ENCODE measurements around the gene FUT3.
"Not testable (repeated sequence)": the region's sequence is repeated elsewhere in the genome, so short reads cannot be mapped to it uniquely, and the experiment has no call there.

The FUT3 gene

DNA sequence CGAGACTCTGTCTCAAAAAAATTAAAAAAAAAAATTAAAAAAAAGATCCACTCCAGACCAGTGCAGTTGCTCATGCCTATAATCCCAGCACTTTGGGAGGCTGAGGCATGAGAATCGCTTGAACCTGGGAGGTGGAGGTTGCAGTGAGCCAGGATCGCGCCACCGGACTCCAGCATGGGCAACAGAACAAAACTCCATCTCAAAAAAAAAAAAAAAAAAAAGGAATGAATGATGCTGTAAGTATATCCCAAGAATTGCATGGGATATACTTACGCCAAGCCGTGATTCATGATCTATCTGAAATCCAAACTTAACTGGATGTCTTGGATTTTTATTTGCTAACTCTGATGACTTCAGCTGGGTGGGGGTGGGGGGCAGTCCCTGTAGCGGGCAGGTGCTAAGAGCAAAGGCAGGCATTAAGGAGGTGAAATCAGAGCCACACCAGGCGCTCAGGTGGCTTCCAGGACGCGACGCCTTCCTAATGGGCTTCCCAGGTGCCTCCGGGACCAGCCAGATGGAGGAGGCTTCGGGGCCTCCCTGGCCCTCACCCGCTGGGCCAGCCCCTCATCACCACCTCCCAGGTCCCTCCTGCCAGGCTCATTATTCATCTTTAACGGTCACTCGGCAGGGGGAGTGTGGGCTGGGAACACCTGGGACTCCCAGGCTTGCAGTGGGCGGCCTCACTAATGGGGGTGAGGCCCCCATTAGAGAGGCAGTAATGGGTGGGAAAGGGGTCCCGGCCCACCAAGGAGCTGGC is 30.5 kb upstream of the FUT3 start:
- no peak for FAIRE-seq

DNA sequence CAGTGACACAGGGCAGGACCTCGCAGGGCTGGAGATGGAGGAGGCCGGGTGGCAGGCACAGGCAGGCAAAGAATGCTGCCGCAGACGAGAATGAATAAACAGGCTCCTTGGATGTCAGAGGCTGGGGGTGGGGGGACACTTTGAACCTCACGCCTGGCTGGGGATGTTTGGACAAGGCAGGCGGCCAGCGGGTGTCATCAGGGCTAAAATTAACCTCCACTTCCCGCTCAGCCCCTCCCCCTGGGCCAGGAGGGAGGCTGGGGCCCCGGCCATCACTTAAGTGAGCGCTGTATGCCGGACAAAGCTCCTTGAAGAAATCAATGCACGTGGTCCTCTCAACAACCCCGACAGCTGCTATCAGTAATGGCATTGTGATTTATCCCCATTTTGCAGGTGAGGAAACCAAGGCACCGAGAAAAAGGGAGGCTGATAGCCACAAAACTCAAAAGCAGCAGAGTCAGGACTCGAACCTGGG is 29.4 kb upstream of the FUT3 start:
- FAIRE-seq = no peak

DNA sequence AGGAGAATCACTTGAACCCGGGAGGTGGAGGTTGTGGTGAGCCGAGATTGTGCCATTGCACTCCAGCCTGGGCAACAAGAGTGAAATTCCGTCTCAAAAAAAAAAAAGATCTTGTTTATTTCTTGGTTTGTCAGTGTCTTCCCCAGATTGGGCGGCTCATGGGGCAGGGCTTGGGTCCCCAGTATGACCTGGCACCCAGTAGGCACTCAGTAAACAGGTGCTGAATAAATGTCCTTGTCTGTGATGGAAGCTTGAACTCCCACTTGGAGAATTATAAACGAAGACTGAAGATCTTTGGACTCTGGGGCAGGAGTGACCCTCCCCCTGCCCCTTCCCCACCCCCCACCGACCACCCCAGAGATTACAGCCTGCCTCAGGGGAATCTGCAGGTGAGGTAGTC is 28.9 kb upstream of the FUT3 start:
- no peak for FAIRE-seq

DNA sequence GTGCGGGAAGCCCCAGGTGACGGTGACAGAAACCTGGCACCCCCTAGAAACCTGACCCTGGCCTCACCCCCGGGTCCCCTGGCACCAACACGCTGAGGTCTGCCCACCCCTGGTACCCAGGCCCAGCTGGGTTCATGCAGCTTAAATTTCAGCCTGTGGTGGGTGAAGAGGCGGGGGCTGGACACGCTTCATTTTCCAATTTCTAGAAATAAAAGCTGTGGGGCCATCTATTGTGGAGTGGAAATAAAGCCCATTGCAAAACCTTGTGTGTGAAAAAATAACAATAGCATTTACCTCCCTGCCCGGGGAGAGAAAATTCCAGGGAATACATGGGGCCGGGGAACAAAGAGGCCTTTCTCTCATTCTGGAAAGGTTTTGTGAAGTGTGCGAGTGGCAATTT is 26.6 kb upstream of the FUT3 start:
- no peak for FAIRE-seq

DNA sequence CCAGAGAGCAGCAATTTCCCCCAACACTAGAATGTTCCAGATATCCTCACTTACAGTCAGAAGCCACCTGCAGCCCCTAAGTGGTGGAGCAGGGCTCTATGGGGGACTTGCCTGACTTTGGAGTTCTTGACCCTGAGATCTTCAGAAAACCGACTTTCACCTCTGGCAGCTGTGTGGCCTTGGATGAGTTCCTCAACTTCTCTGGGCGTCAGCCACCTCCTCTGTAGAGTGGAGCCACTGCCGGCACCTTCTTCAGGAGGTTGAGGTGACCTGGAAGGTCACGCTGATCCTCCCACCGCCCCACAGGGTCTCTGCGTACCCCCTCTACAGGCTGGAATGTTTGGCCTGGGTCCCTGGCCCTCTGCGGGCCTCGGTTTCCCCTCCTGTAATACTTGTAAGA is 26.2 kb upstream of the FUT3 start:
- FAIRE-seq = no peak

DNA sequence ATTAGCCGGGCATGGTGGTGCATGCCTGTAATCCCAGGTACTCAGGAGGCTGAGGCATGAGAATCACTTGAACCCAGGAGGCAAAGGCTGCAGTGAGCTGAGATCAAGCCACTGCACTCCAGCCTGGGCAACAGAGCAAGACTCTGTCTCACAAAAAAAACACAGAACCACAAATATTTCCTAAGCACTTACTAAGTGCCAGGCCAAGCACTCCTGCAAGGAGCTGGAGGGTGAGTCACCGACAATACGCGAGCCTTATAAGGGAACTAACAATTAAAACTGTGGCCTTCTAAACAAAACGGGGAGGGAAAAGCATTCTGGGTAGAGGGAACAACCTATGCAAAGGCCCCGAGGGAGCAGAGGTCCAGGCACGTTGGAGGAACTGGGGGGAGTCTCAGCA is 23.2 kb upstream of the FUT3 start:
- not testable (repeated sequence) for FAIRE-seq

DNA sequence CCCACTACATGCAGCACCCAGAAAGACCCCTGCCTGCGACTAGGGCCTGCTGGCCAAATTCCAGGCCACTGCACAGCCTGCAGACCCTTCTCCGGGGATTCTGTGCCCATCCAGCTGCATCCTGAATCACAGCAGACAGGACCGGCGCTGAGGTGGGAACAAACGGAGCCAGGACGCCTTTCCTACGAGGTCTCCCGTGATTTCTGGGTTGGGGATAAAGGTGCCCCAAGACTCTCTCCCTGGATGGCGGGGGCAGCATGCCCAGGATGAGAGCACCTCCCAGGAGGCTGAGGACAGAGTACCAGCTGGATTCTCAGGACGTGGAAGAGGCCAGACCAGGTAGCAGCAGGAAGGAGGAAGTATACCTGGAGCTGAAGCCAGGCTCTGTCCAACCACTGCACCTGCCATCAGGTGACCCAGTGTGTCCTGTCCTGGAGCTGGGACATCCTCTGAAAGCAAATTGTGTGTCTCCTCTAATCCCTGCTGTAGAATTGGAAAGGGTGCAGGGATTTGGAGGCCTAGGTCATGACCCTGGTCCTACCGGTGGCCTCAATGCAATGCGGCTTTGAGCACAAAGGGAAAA is 22.5 kb upstream of the FUT3 start:
- FAIRE-seq = no peak

DNA sequence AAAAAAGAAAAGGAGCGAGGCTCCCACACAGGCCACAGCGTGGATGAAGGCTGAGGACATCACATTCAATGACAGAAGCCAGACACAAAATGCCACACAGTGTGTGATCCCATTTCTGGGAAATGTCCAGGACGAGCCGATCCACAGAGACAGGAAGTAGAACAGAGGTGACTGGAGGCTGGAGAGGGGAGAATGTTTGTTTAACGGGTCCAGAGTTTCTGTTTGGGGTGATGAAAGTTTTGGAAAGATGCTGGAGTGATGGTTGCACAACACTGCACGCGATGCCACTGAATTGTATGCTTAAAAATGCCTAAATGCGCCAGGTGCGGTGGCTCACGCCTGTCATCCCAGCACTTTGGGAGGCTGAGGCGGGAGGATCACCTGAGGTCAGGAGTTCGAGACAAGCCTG is 19.7 kb upstream of the FUT3 start:
- no peak for FAIRE-seq

DNA sequence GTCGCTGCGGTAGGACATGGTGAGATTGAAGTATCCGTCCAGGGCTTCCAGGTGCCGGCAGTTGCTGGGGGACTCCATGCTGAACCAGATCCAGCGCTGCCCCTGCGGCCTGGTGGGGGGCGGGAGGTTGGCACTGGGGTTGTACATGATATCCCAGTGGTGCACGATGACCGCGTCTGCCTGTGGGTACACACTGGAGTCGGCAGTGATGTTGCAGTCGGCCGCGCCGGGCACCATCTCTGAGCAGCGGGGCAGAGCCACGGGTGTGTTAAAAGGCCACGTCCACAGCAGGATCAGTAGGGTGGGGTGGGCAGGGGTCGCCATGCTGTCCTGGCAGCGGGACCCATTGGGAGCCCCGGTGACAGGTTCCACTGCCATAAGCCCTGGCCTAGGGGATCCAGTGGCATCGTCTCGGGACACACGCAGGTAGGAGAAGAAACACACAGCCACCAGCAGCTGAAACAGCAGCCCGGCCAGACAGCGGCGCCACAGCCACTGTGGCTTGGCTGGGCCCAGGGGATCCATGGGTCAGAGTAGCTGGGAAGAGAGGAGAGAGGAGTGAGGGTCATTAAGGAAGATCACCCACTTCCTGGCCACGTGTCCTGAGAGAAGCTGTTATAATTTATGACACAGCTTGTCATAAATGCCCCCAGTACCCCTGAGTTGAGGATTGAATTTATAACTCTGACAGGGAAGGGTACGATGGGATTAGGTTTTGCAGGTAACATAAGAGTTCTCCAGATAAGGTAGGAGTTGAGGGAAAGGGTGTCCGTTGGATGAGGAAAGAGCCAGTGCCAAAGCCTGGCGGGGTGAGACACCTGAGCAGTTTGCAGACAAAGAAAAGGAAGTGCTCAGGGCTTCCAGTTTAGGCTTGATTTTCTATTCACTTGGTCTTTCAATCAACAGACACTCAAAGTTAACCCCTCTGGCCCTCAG is 16.2 kb upstream of the FUT3 start:
- FAIRE-seq = no peak

DNA sequence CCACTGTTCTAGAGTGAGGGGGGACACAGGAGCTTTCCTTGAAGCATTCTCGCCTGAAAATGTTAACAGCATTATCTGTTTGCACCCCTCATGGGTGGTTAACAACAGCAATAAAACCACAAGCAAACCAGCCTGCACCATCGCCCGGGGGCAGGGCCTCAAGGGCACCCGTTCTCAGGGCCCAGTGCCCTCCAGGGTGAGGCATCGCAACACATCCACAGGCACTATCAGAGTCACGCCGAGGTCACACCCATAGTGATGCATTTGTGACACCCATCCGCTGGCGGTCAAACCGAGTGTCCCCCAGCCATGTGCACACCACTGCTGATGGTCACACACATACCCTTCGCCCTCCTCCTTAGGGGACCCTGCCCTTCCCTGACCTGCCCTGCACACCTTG is 14.5 kb upstream of the FUT3 start:
- FAIRE-seq = no peak

DNA sequence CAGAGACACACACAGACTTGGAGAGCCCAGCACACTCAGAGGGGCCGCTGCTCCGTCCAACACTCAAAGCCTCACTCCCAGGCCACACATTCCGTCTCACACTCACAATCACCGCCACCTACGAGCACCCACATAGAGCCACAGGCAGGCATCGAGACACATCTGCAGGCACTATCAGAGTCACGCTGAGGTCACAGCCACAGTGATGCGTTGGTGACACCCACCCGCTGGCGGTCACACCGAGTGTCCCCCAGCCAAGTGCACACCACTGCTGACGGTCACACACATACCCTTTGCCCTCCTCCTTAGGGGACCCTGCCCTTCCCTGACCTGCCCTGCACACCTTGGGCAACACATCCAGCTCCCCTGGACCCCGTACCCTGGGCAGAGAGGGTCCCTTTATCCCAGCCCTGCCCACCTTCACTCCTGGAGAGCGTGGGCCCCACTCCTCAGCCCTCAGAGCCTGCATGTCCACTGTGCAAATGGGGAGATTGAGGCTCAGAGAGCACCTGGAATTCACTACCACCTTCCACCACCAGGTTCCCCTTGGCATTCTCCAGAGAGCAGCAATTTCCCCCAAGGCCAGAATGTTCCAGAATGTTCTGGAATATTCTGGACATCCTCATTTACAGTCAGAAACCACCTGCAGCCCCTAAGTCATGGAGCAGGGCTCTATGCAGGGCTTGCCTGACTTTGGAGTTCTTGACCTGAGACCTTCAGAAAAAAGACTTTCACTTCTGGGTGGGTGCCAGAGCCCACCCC is 13.7 kb upstream of the FUT3 start:
- no peak for FAIRE-seq

DNA sequence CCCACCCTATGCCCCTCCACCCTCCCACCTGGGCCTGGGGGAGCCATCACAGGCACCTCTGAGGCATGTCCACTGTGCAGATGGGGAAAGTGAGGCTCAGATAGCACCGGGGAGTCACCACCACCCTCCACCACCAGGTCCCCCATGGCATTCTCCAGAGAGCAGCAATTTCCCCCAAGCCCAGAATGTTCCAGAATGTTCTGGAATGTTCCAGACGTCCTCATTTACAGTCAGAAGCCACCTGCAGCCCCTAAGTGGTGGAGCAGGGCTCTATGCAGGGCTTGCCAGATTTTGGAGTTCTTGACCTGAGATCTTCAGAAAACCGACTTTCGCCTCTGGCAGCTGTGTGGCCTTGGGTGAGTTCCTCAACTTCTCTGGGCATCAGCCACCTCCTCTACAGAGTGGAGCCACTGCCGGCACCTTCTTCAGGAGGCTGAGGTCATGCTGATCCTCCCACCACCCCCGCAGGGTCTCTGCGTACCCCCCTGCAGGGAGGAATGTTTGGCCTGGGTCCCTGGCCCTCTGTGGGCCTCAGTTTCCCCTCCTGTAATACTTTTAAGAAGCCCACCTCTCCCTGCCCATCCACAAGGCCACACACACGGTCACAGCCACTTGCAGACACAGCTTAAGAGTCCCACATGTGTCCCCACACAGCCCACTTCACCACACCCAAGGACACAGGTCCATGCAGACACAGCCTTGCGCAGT is 12.9 kb upstream of the FUT3 start:
- FAIRE-seq = no peak

DNA sequence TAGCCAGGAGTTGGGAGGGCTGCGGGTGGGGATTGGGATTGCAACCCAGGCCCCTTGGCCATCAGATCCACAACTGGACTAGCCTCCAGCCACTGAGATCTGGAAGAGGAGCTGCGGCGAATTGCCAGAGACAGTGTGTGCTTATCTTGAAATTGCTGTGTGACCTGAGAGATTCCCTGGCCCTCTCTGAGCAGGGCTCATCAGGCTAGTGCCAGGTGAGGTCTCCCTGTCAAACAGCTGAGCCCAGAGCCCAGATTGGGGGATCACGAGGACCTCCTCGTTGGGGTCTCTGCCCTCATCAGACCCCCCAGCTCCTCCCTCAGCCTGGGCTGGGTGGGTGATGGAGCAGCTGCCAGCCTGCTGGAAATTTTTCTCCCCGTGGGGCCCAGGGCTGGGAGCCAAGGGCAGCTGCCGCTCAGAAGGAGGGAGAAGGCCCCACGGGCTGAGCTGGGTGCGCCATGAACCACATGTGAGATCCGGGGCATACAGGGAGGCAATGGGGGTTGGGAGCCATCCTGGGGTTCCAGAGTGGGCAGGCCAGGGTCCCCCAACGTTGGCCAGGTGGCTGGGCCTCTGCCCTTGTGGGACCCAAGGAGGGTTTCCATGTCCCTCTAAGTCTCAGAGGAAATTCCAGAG is 11.9 kb upstream of the FUT3 start:
- no peak for FAIRE-seq

DNA sequence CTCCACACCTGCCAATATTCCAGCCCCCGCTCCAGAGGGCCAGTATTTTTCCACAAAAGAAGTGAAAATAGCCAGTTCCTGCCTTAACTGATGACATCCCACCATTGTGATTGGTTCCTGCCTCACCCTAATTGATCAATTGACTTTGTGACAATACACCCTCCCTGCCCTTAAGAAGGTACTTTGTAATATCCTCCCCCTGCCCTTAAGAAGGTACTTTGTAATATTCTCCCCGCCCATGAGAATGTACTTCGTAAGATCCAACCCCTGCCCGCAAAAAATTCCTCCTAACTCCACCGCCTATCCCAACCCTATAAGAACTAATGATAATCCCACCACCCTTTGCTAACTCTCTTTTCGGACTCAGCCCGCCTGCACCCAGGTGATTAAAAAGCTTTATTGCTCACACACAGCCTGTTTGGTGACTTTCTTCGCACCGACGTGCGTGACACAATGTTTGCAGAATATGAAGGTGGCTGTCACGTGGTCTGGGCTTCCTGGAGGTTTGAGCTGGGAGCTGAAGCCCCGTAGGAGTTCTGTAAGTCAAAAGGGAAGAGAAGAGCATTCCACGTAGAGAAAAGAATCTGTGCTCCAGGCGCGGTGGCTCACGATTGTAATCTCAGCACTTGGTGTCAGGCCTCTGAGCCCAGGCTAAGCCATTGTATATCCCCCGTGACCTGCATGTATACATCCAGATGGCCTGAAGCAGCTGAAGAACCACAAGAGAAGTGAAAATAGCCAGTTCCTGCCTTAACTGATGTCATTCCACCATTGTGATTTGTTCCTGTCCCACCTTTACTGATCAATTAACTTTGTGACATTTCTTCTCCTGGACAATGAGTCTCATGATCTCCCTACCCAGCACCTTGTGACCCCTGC is 6.2 kb upstream of the FUT3 start:
- FAIRE-seq = no peak

DNA sequence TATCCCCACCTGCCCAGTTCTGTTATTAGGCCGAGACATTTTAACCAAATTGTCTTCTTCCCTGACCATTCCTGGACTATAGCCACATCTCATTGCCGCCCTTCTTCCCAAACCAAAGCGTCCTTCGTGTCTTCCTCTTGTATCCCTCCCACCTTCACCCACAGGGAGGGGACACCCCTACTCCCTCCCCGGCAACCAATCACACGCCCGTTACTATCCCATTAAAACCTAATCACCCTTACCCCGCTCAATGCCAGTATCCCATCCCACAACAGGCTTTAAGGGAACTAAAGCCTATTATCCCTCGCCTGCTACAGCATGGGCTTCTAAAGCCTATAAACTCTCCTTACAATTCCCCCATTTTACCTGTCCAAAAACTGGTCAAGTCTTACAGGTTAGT is 3.9 kb upstream of the FUT3 start:
- FAIRE-seq = not testable (repeated sequence)

DNA sequence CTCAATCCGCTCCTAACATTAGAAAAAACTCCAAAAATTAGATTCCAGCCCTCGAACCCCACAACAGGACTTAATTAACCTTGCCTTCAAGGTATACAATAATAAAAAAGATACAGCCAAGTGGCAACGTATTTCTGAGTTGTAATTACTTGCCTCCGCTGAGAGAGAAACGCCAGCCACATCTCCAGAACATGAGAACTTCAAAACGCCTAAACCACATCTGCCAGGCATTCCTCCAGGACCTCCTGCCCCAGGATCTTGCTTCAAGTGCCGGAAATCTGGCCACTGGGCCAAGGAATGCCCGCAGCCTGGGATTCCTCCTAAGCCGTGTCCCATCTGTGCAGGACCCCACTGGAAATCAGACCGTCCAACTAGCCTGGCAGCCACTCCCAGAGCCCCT is 2.9 kb upstream of the FUT3 start:
- not testable (repeated sequence) for FAIRE-seq

DNA sequence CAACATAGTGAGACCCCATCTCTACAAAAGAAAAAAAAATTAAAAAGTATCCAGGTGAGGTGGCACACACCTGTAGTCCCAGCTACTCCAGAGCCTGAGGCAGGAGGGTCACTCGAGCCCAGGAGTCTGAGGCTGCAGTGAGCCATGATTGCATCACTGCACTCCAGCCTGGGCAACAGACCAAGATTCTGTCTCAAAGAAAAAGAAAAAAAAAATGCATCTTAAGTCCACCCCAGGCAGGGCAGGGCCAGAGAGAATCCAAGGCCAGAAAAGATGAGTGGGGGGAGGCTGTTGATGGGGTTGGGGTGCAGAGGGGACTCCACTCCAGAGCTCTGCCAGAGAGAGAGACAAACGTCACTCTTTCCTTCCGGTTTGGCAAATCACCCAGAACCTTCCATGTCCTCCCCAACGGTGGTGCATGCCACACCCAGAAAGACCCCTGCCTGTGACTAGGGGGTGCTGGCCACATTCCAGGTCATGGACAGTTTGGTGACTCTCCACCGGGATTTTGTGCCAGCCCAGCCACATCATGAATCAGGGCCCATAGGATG is 431 bp downstream of the FUT3 start:
- no peak for FAIRE-seq

DNA sequence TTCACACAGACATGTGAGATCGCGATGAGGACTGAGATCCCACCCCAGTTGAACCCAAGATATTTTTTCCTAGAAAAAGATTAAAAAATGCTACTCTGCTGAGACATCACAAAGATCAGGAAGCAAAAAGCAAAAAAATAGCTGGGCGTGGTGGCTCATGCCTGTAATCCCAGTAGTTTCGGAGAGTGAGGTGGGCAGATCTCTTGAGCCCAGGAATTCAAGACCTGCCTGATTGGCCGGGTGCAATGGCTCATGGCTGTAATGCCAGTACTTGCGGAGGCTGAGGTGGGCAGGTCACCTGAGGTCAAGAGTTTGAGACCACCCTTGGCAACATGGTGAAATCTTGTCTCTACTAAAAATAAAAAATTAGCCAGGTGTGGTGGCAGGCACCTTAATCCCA is 1.1 kb downstream of the FUT3 start:
- FAIRE-seq = no peak

DNA sequence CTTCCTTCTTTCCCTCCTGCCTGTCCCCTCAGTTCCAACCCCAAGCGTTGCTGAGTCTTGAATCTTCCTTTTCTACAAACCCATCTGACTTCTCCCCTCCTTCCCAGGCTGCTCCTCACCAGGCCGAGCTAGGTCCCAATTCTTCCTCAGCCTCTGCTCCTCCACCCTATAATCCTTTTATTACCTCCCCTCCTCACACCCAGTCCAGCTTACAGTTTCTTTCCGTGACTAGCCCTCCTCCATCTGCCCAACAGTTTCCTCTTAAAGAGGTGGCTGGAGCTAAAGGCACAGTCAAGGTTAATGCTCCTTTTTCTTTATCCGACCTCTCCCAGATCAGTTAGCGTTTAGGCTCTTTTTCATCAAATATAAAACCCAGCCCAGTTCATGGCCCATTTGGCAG is 2.6 kb downstream of the FUT3 start:
- FAIRE-seq = not testable (repeated sequence)

DNA sequence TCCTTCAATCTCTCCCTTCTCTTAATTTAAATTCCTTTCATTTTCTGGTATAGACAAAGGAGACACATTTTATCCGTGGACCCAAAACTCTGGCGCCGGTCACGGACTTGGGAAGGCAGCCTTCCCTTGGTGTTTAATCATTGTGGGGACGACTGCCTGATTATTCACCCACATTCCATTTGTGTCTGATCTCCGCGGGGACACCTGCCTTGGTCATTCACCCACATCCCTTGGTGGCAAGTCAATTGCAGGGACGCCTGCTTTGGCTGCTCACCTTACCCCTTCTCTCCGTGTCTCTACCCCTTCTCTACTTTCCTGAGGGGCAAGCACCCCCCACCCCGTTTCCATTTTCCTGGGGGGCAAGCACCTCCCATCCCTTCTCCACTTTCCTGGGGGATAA is 3.4 kb downstream of the FUT3 start:
- not testable (repeated sequence) for FAIRE-seq

Measured in G401.6 (cell line).